Spleen (tissue), 11 donors: ENCODE results near the gene NKAIN4. TPM values are rescaled to one million over a fixed set of nuclear protein-coding genes. Genes with fewer than 3 reads are reported as not detected.

Source experiments
- DNase-seq: peaks from one replicate; pipeline ENCODE4 v3.0.0-alpha.2; 2020
- H3K27ac ChIP-seq, 8 donors: fragments of 200-600 bp; sonication (generic) in 7 of 8; 1 replicate in 4 of 8; 2 replicates in 4 of 8; pipeline versions ENCODE4 v1.5.0 to v1.8.0; 2016 to 2021; ENCODE audit warnings: inconsistent platforms in 4 of 8, mild to moderate bottlenecking in 4 of 8, moderate library complexity in 1 of 8
- H3K27me3 ChIP-seq, 7 donors: fragments of 200-600 bp; sonication (generic) in 6 of 7; replicated peaks in 1 of 7; 1 replicate in 4 of 7; 2 replicates in 3 of 7; pipeline versions ENCODE4 v1.5.0 to v1.8.0; 2016 to 2021; ENCODE audit warnings: inconsistent platforms in 3 of 7, mild to moderate bottlenecking in 1 of 7
- H3K36me3 ChIP-seq, 6 donors: fragments of 200-600 bp; sonication (generic) in 5 of 6; 1 replicate in 4 of 6; 2 replicates in 2 of 6; pipeline versions ENCODE4 v1.5.0 to v1.8.0; 2016 to 2021; ENCODE audit warnings: inconsistent platforms in 2 of 6
- H3K4me1 ChIP-seq, 6 donors: fragments of 200-600 bp; sonication (generic) in 5 of 6; 1 replicate in 3 of 6; 2 replicates in 3 of 6; pipeline versions ENCODE4 v1.5.0 to v1.8.0; 2016 to 2021; ENCODE audit warnings: inconsistent platforms in 3 of 6
- H3K4me3 ChIP-seq, 8 donors: fragments of 200-600 bp; sonication (generic) in 7 of 8; 1 replicate in 4 of 8; 2 replicates in 4 of 8; pipeline versions ENCODE4 v1.5.0 to v1.8.0; 2016 to 2021; ENCODE audit warnings: inconsistent platforms in 4 of 8, mild to moderate bottlenecking in 4 of 8, moderate library complexity in 2 of 8
- H3K9me3 ChIP-seq, 8 donors: fragments of 200-600 bp; sonication (generic) in 7 of 8; 1 replicate in 4 of 8; 2 replicates in 4 of 8; pipeline versions ENCODE4 v1.5.0 to v1.8.0; 2016 to 2021; ENCODE audit warnings: inconsistent platforms in 4 of 8
- CTCF ChIP-seq, 11 experiments: fragments of 200-600 bp in 7 of 11; fragments of 450-650 bp in 4 of 11; sonication (generic) in 4 of 11; IDR thresholded peaks in 8 of 11; conservative IDR thresholded peaks in 3 of 11; 1 replicate in 7 of 11; 2 replicates in 4 of 11; pipeline versions ENCODE4 v1.4.0 to v1.8.0; 2016 to 2021; ENCODE audit warnings: antibody characterized with exemption in 11 of 11, inconsistent platforms in 4 of 11, mild to moderate bottlenecking in 1 of 11
- POLR2A ChIP-seq, 3 donors: fragments of 450-650 bp; IDR thresholded peaks; one replicate each; pipeline ENCODE4 v1.5.1; 2017; ENCODE audit warnings: antibody characterized with exemption in 3 of 3, mild to moderate bottlenecking in 1 of 3
- POLR2AphosphoS5 ChIP-seq, 3 donors: sonication (generic); formaldehyde crosslinking; IDR thresholded peaks; one replicate each; pipeline ENCODE4 v1.5.1; 2017; ENCODE audit warnings: antibody characterized with exemption in 3 of 3
- WGBS, 5 donors: extraction: QIAGEN DNeasy Blood & Tissue Kit in 3 of 5; methylation state at CpG; one replicate each; pipeline versions ENCODE4 v1.1.5 to v1.1.7; 2013 to 2018; 5-methylcytosine and 5-hydroxymethylcytosine counted together
- intact Hi-C: fragments of 100-400 bp; cut with DNase I; formaldehyde crosslinking; loops from one replicate; pipeline ENCODE4 v1.15.0; 2023; ENCODE audit warnings: low total_unique reads
- polyA plus RNA-seq, 3 donors: library from polyadenylated mRNA; stranded (reverse); fragments of 200-250 nt; gene quantifications; one replicate each; pipeline ENCODE4 v1.2.1, GENCODE V29; 2013
- total RNA-seq, 7 donors: library from RNA; depleted of rRNA in 3 of 7; stranded (reverse); fragments of >200 nt in 3 of 7; fragmentation: NEBNext Ultra II Directional in 4 of 7; extraction: Animal tissue kit (Norgen Biotek cat#: 25700) in 4 of 7; gene quantifications; one replicate each; pipeline versions ENCODE4 v1.1.0 to v1.2.1, GENCODE V29; 2016 to 2021
- donor health status: healthy with polysubstance abuse.
- donor health status: DM: no; HTN: no; CAD: no; lungs with moderate emphysema.
- donor health status: DM: no; HTN: no; CAD: no.
- donor health status: Bipolar disorder and iron deficiency.
- donor health status: healthy.
- donor health status: DM: no; HTN: no; CAD: no.
- donor health status: DM: yes; HTN: yes; CAD: no.

Gene NKAIN4
- total and polyA plus RNA-seq, 10 donors = 0.09 TPM; not detected in 9

- Histone ChIP-seq H3K27me3 (peaks cover 0 to 83% (median 38%) of the 10 kb centered on the region in 7 donors), H3K36me3 (no peaks in the 10 kb centered on the region), H3K4me3 (no peak overlapping the region), H3K4me1 (peaks cover 0 to 13% (median 0%) of the 10 kb centered on the region in 6 donors), H3K27ac (no peak overlapping the region), H3K9me3 (no peaks in the 10 kb centered on the region)
- 33 to 44% (median 39%) methylated on average over 28 to 50 of the region's 50 CpGs for WGBS, 5 donors
- DNase-seq = no peak
- TF ChIP-seq POLR2AphosphoS5 (IDR thresholded peaks at IDR 0.05) (peak in 1 of 3 donors; percentile 12), CTCF (IDR thresholded peaks at IDR 0.05 in 8 of 11, conservative IDR thresholded peaks at IDR 0.05 in 3 of 11) (no peak)
- intact Hi-C loops = no loop called here
These were observed 7.6 kb downstream of the NKAIN4 start for GRCh38 chr20:63246490-63247288.

GRCh38 chr20:63244468-63244867, 9.8 kb downstream of the NKAIN4 start:
- intact Hi-C loops = no loop called here
- peaks cover 0 to 67% (median 33%) of the 10 kb centered on the region in 7 donors for H3K27me3 ChIP-seq
- DNase-seq = no peak

GRCh38 chr20:63243604-63244247, 10.5 kb downstream of the NKAIN4 start:
- WGBS, 5 donors = 84 to 89% (median 87%) methylated on average over 17 to 25 of the region's 25 CpGs
- H3K9me3 ChIP-seq = no peaks in the 10 kb centered on the region
- DNase-seq = no peak
- H3K27me3 ChIP-seq = peaks cover 0 to 60% (median 26%) of the 10 kb centered on the region in 7 donors
- no peak overlapping the region for H3K4me3 ChIP-seq
- no peak for TF ChIP-seq POLR2AphosphoS5 (IDR thresholded peaks at IDR 0.05)
- TF ChIP-seq CTCF (IDR thresholded peaks at IDR 0.05 in 8 of 11, conservative IDR thresholded peaks at IDR 0.05 in 3 of 11) = no peak
- TF ChIP-seq POLR2A (IDR thresholded peaks at IDR 0.05) = no peak
- intact Hi-C loops = no loop called here
- H3K36me3 ChIP-seq = no peaks in the 10 kb centered on the region
- H3K4me1 ChIP-seq = peaks cover 0 to 40% (median 11%) of the 10 kb centered on the region in 6 donors
- no peak overlapping the region for H3K27ac ChIP-seq

More at GRCh38 chr20:63244468-63244867, 9.8 kb downstream of the NKAIN4 start:
- Histone ChIP-seq H3K36me3 (no peaks in the 10 kb centered on the region), H3K4me3 (no peak overlapping the region), H3K27ac (no peak overlapping the region), H3K4me1 (peaks cover 0 to 33% (median 8%) of the 10 kb centered on the region in 6 donors), H3K9me3 (no peaks in the 10 kb centered on the region)
- TF ChIP-seq POLR2AphosphoS5 (IDR thresholded peaks at IDR 0.05) (no peak), POLR2A (IDR thresholded peaks at IDR 0.05) (no peak), CTCF (IDR thresholded peaks at IDR 0.05 in 8 of 11, conservative IDR thresholded peaks at IDR 0.05 in 3 of 11) (no peak)
- WGBS, 5 donors = 82 to 91% (median 89%) methylated on average over 7 to 10 of the region's 10 CpGs

- 88 to 97% (median 90%) methylated on average over 6 to 21 of the region's 21 CpGs for WGBS, 5 donors
- Histone ChIP-seq H3K4me3 (no peak overlapping the region), H3K36me3 (no peaks in the 10 kb centered on the region), H3K27ac (no peak overlapping the region), H3K9me3 (no peaks in the 10 kb centered on the region), H3K27me3 (peaks cover 0 to 54% (median 17%) of the 10 kb centered on the region in 7 donors), H3K4me1 (peaks cover 0 to 49% (median 16%) of the 10 kb centered on the region in 6 donors)
- no peak for TF ChIP-seq CTCF (IDR thresholded peaks at IDR 0.05 in 8 of 11, conservative IDR thresholded peaks at IDR 0.05 in 3 of 11)
- no peak for TF ChIP-seq POLR2AphosphoS5 (IDR thresholded peaks at IDR 0.05)
- TF ChIP-seq POLR2A (IDR thresholded peaks at IDR 0.05) = no peak
- no peak for DNase-seq
- intact Hi-C loops = no loop called here
These were observed 11.5 kb downstream of the NKAIN4 start for GRCh38 chr20:63242736-63243135.
